Cardiac muscle cell (in vitro differentiated cells and primary cell): ENCODE data around the gene NFIA. TPM values are rescaled to one million over a fixed set of nuclear protein-coding genes. Genes with fewer than 3 reads are reported as not detected.
A peak's percentile ranks its signal among the peaks of the same experiment; 100 is the strongest.

ENCODE experiments used
- DNase-seq, 2 donors: peaks; one replicate each; pipeline versions ENCODE4 v3.0.0 to v3.0.0-alpha.2; 2010 to 2017; ENCODE audit warnings: low read depth in 1 of 2, low spot score in 1 of 2
- H3K27ac ChIP-seq: fragments of 200-600 bp; sonication (generic); 2 replicates; pipeline ENCODE4 v1.5.1; 2016
- H3K27me3 ChIP-seq: fragments of 200-600 bp; sonication (generic); 2 replicates; pipeline ENCODE4 v1.6.0; 2016; ENCODE audit warnings: control low read depth
- H3K36me3 ChIP-seq: fragments of 200-600 bp; sonication (generic); 2 replicates; pipeline ENCODE4 v1.5.1; 2016; ENCODE audit warnings: control low read depth
- H3K4me1 ChIP-seq: fragments of 200-600 bp; sonication (generic); 2 replicates; pipeline ENCODE4 v1.8.1; 2017; ENCODE audit warnings: low read depth, mild to moderate bottlenecking, mixed run types
- H3K4me3 ChIP-seq: fragments of 200-600 bp; sonication (generic); 2 replicates; pipeline ENCODE4 v1.5.1; 2016; ENCODE audit warnings: mild to moderate bottlenecking
- H3K9me3 ChIP-seq: fragments of 200-600 bp; sonication (generic); 2 replicates; pipeline ENCODE4 v1.5.1; 2017; ENCODE audit warnings: low read depth, mild to moderate bottlenecking, control low read depth
- polyA plus RNA-seq: library from polyadenylated mRNA; unstranded; fragments of >200 nt; fragmentation: Nextera tagmentation; extraction: Ambion mirVana; gene quantifications from 2 replicates; pipeline ENCODE4 v1.2.1, GENCODE V29; 2016
- total RNA-seq: library from RNA; depleted of rRNA; stranded (reverse); fragments of >200 nt; gene quantifications from 2 replicates; pipeline ENCODE4 v1.2.3, GENCODE V29; 2016
- TF ChIP-seq, protein P1 (sequence below): IDR thresholded peaks from 2 replicates; pipeline ENCODE4 v1.5.1; 2012; ENCODE audit warnings: low read depth, mild to moderate bottlenecking, low read length

NFIA gene
- total and polyA plus RNA-seq, 2 experiments from 2014 or later = 10.1 to 12.0 TPM

DNA sequence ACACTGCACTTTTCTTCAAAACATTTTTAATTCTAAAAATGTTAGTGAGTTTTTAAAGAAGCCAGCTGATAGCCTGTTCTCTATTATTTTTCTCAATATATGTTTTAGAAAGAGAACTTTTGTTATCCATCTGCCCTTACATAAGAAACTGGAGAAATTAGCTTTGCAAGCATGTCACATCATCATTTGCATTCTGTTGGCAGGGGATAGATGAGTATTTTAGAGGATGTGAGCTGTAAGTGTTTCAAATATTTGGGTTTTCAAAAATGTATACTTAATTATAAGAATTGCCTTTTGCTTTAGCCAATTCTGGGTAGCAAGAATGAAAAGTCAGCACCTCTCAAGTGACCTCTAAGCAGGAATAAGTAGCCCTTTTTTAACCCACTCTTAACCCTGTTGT is 7.4 kb downstream of the NFIA start:
- Histone ChIP-seq H3K27ac (no peak overlapping the region), H3K9me3 (no peaks in the 10 kb centered on the region), H3K27me3 (peaks cover 20% of the 10 kb centered on the region), H3K4me3 (no peak overlapping the region), H3K4me1 (peaks cover 22% of the 10 kb centered on the region), H3K36me3 (peaks cover 5% of the 10 kb centered on the region)
- DNase-seq = peak in 1 of 2 donors; percentile 17
- TF ChIP-seq, protein P1, sequence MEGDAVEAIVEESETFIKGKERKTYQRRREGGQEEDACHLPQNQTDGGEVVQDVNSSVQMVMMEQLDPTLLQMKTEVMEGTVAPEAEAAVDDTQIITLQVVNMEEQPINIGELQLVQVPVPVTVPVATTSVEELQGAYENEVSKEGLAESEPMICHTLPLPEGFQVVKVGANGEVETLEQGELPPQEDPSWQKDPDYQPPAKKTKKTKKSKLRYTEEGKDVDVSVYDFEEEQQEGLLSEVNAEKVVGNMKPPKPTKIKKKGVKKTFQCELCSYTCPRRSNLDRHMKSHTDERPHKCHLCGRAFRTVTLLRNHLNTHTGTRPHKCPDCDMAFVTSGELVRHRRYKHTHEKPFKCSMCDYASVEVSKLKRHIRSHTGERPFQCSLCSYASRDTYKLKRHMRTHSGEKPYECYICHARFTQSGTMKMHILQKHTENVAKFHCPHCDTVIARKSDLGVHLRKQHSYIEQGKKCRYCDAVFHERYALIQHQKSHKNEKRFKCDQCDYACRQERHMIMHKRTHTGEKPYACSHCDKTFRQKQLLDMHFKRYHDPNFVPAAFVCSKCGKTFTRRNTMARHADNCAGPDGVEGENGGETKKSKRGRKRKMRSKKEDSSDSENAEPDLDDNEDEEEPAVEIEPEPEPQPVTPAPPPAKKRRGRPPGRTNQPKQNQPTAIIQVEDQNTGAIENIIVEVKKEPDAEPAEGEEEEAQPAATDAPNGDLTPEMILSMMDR = no peak

DNA sequence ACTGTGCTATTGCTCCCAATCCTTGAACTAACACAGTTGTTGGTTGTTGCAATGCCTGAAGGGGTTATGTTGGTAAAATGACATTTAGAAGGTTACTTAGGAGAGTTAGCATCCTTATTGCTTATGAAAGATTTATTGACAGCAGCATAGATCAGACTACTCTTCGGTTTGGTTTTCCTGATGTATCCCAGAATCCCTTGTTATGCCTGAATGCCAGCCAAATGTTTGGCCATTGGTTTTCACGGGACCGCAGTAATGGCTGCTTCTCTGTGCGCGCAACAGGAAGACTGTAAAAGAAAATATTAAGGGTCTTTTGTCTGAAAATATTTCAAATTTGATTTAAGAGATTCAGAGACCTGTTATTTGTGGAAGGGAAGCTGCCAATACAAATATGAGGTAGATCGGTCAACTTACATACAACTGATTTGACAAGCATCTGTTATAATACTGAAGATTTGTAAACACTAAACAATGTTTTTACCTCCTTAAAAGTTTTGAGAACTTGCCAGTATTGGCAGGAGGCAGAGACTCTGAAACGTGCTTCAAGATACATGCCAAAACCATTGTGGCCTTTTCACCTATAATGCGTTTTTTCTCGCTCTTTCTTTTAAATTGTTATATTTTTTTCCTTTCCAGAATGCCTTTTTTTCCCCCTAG is 8.3 kb downstream of the NFIA start:
- H3K4me1 ChIP-seq = peaks cover 18% of the 10 kb centered on the region
- TF ChIP-seq, protein P1 = no peak
- DNase-seq = no peak
- no peaks in the 10 kb centered on the region for H3K9me3 ChIP-seq
- peaks cover 5% of the 10 kb centered on the region for H3K36me3 ChIP-seq
- H3K4me3 ChIP-seq = no peak overlapping the region
- H3K27ac ChIP-seq = no peak overlapping the region
- H3K27me3 ChIP-seq = peaks cover 11% of the 10 kb centered on the region

DNA sequence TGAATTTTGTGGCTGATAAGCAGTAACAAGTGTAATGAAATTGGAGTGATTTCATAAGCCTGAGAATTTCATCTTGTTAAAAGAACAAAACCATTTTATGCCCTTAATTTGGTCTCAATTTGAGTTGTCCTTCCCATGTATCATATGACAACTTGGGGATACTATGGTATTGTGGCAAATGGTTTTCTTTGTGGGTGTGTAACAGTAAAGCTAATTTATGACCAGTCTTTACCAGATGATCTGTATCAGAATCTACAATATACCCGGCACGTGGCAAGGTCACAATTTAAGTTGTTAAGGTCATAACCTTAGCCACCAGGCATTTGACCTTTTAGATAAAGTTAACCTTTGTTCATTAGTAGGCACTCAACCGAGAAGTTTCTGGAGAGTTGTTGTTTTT is 9.1 kb downstream of the NFIA start:
- H3K9me3 ChIP-seq = no peaks in the 10 kb centered on the region
- H3K27ac ChIP-seq = no peak overlapping the region
- TF ChIP-seq, protein P1 = no peak
- no peak for DNase-seq
- peaks cover 18% of the 10 kb centered on the region for H3K4me1 ChIP-seq
- peaks cover 5% of the 10 kb centered on the region for H3K36me3 ChIP-seq
- no peak overlapping the region for H3K4me3 ChIP-seq
- peaks cover 3% of the 10 kb centered on the region for H3K27me3 ChIP-seq

DNA sequence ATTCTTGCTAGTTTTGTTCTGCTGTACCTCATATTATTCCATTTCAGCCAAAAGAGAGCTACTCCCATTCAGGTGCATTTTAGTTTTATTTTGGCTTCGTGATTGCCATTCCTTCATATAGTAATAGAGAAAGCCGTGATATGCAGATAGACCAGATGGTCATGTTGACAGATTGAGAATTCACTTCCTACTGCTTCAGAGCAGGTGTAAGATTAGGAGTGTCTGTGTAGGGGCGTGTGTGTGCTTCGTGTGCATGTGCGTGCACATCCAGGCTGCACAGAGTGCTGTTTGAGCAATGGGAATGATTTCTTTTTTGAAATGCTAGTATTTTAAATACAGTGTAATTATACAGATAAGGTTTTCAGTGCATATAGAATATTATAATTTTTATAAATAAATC is 10.3 kb downstream of the NFIA start:
- no peaks in the 10 kb centered on the region for H3K27me3 ChIP-seq
- H3K4me3 ChIP-seq = no peak overlapping the region
- H3K36me3 ChIP-seq = peaks cover 5% of the 10 kb centered on the region
- TF ChIP-seq, protein P1 = no peak
- DNase-seq = no peak
- H3K4me1 ChIP-seq = peaks cover 14% of the 10 kb centered on the region
- no peaks in the 10 kb centered on the region for H3K9me3 ChIP-seq
- no peak overlapping the region for H3K27ac ChIP-seq

DNA sequence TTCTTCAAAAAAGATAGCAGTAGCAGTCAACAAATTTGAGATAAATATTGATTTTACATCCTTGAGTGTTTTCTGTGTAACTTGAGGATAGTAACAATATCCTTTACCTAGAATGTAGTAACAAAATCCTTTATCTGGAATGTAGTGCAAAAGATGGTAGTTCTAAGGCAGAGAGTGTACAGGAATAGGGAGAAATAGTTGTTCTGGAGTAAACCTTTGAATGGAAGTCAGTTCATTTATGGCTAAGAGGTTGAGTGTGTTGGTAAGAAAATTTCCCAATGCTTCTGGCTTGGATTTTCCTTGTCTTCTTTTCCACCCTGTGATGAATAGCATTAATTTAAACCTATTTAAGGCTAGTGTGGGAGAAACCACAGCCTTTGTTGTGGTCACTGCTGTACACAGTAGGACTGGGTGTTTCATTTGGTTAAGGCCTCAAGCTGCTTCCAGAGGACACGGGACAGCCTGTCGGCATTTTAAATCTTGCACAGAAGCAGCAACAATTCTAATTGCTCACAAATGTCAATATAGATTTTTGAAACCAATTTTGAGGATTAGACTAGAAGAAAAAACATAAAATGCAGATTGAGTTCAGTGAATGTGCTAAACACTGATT is 11.3 kb downstream of the NFIA start:
- peak in 1 of 2 donors; percentile 49 for DNase-seq
- no peak overlapping the region for H3K27ac ChIP-seq
- peaks cover 2% of the 10 kb centered on the region for H3K36me3 ChIP-seq
- no peaks in the 10 kb centered on the region for H3K9me3 ChIP-seq
- H3K27me3 ChIP-seq = no peaks in the 10 kb centered on the region
- H3K4me3 ChIP-seq = no peak overlapping the region
- H3K4me1 ChIP-seq = peaks cover 14% of the 10 kb centered on the region
- TF ChIP-seq, protein P1 = no peak
